Ectodermal cell (in vitro differentiated cells): ENCODE results near the gene CD58.

ENCODE experiments used
- H3K27ac ChIP-seq: 2 replicates; pipeline ENCODE4 v1.7.0; 2013; ENCODE audit warnings: mild to moderate bottlenecking, low read depth, low read length; ENCODE audit not compliant: insufficient read depth, poor library complexity, severe bottlenecking
- H3K27me3 ChIP-seq: 2 replicates; pipeline ENCODE4 v1.7.0; 2013; ENCODE audit warnings: mild to moderate bottlenecking, low read length; ENCODE audit not compliant: insufficient read depth, control insufficient read depth, poor library complexity, severe bottlenecking
- H3K36me3 ChIP-seq: one replicate; pipeline ENCODE4 v1.7.0; 2013; ENCODE audit warnings: low read length; ENCODE audit not compliant: control insufficient read depth, insufficient read depth
- H3K4me1 ChIP-seq: one replicate; pipeline ENCODE4 v1.7.0; 2013; ENCODE audit warnings: low read length; ENCODE audit not compliant: control insufficient read depth, insufficient read depth
- H3K4me3 ChIP-seq: 2 replicates; pipeline ENCODE4 v1.7.0; 2013; ENCODE audit warnings: low read depth, low read length, control low read depth; ENCODE audit not compliant: insufficient read depth
- H3K9me3 ChIP-seq: 2 replicates; pipeline ENCODE4 v1.7.0; 2013; ENCODE audit warnings: mild to moderate bottlenecking, low read length, moderate library complexity; ENCODE audit not compliant: control insufficient read depth
- WGBS, 2 experiments: methylation state at CpG; one replicate each; pipeline ENCODE4 v1.1.7; 2013; ENCODE audit warnings: missing lambda C conversion rate in 2 of 2; 5-methylcytosine and 5-hydroxymethylcytosine counted together

CD58 gene

DNA sequence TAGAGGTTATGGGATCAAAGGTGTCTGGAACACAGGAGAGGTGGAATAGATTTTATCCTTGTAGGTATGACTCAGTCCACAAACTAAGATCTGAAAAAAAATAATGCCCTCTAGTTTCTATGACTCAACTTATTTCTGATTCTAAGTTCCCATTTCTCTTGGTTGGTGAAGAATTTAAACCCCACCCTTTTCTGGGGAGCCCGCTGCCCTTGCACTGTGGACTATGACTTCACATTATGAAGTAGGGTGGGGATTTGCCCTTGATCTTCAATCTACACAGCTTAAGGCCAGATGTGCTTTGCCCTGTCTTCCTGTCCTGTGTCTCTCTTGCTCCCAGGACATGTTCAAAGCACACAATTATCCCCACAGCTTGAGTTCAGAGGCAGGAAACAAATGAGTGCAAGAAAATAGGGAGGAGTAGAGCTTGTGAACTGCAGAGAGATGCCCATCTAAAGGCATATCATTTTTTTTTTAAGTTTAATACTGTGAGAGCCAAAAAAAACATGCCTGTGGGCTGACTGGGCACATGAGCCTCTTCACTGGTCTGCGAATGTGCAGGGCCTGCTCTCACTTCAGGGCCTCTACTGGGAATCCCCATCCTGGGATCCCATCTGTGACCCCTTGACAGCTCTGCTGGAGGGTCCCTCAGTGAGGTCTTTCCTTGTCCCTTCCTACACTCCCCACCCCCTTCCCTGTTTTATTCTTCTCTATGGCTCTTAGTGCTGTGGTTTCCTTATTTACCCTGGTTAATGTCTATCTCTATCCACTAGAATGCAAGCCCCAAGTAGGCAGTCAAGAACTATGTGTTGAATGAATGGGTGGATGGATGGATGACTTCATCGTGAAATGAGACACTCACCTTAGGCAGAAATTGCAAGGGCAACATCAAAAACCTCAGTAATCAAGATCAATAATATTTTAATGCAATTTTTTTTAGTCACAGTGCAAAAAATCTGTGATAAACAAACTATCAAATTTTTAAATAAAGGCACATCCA, 61.5 kb downstream of the CD58 start:
- H3K4me1 ChIP-seq: no peaks in the 10 kb centered on the region
- H3K27ac ChIP-seq: no peak overlapping the region
- WGBS, 2 experiments: 97 to 98% methylated on average over 3 of the region's 3 CpGs
- no peaks in the 10 kb centered on the region for H3K36me3 ChIP-seq
- H3K27me3 ChIP-seq: no peaks in the 10 kb centered on the region
- H3K9me3 ChIP-seq: no peaks in the 10 kb centered on the region
- H3K4me3 ChIP-seq: no peak overlapping the region

GRCh38 chr1:116508085-116508983, 62.5 kb downstream of the CD58 start:
- H3K9me3 ChIP-seq: no peaks in the 10 kb centered on the region
- H3K27ac ChIP-seq: no peak overlapping the region
- H3K4me3 ChIP-seq: no peak overlapping the region
- H3K27me3 ChIP-seq: no peaks in the 10 kb centered on the region
- no peaks in the 10 kb centered on the region for H3K36me3 ChIP-seq
- WGBS, 2 experiments: 75 to 82% methylated on average over 4 of the region's 4 CpGs
- H3K4me1 ChIP-seq: no peaks in the 10 kb centered on the region

GRCh38 chr1:116507631-116508030, 63.2 kb downstream of the CD58 start:
- 98 to 100% methylated on average over 1 to 2 of the region's 2 CpGs for WGBS, 2 experiments
- Histone ChIP-seq H3K36me3 (no peaks in the 10 kb centered on the region), H3K9me3 (no peaks in the 10 kb centered on the region), H3K27me3 (no peaks in the 10 kb centered on the region), H3K4me3 (no peak overlapping the region), H3K27ac (no peak overlapping the region), H3K4me1 (no peaks in the 10 kb centered on the region)

GRCh38 chr1:116506132-116507004, 64.5 kb downstream of the CD58 start:
- 91 to 95% methylated on average over 7 of the region's 7 CpGs for WGBS, 2 experiments
- Histone ChIP-seq H3K27ac (no peak overlapping the region), H3K4me1 (no peaks in the 10 kb centered on the region), H3K27me3 (no peaks in the 10 kb centered on the region), H3K9me3 (no peaks in the 10 kb centered on the region), H3K4me3 (no peak overlapping the region), H3K36me3 (no peaks in the 10 kb centered on the region)

GRCh38 chr1:116504308-116505156, 66.3 kb downstream of the CD58 start:
- Histone ChIP-seq H3K36me3 (no peaks in the 10 kb centered on the region), H3K4me1 (no peaks in the 10 kb centered on the region), H3K27ac (no peak overlapping the region), H3K27me3 (no peaks in the 10 kb centered on the region), H3K4me3 (no peak overlapping the region), H3K9me3 (no peaks in the 10 kb centered on the region)
- 91 to 94% methylated on average over 8 of the region's 8 CpGs for WGBS, 2 experiments

DNA sequence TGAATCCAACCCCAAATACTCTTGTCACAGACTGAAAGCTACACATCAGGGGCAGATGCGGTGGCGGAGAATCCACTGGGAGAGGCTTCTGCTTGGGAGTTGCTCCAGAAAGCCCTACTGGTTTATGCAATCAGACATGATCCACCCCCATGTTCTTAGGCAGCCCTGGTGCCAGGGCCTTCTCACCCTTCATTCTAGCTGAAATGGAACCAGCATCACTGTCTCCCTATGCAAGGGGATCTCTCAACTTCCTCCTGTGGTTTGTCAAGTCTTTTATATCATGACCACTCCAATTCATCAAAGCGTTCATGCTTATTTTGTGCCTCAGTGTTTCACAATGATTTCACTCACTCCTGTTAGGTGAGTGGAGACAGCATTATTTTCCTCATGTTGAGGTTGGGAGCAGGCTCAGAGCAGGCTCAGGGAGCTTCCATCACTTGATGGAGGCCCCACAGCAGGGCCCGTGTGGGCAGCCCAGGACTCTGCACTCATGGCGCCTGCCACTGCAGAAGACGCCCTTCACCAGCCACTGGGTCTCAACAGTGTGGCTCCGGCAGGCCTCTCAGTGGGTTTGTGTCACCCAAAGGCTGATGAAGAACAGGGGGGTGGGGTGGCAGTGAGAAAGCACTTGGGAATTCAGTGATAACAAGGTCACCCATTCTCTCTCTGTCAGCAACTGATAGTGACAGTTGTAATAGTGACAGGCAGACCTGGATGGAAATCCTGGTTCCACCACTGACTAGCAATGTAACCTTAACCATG, 67.1 kb downstream of the CD58 start:
- H3K27ac ChIP-seq: no peak overlapping the region
- no peaks in the 10 kb centered on the region for H3K4me1 ChIP-seq
- H3K36me3 ChIP-seq: no peaks in the 10 kb centered on the region
- H3K27me3 ChIP-seq: no peaks in the 10 kb centered on the region
- H3K4me3 ChIP-seq: no peak overlapping the region
- no peaks in the 10 kb centered on the region for H3K9me3 ChIP-seq
- 95 to 96% methylated on average over 7 of the region's 7 CpGs for WGBS, 2 experiments

DNA sequence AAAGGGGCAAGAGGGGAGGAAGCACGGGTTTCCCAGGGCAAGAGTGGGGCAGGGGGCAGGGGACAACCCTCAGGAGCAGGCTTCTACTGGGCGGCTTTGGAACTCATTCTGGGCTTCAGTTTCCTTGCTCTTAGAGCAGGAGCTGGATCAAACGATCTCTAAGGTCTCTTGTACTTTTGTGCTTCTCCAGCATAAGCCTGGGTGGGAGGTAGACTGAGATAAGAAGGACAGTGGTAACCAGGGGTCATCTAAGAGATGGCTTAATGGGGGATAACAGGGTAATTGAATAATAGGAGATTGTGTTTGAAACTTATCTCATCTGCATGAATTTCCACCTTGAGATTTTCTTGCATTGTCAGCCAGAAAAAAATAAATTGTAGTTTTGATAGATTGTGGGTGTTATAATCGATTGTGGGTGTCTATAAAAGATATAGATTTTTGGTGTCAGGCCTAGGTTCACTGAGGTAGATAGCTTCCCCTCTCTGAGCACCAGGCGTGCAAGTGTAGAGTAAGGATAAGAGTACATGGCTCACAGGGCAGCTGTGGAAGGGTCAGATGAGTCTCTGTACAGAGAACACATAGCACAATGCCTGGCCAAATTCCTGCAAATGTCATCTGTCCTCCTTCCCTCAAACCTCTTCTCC, 68.0 kb downstream of the CD58 start:
- Histone ChIP-seq H3K27ac (no peak overlapping the region), H3K4me3 (no peak overlapping the region), H3K4me1 (peaks cover 2% of the 10 kb centered on the region), H3K27me3 (no peaks in the 10 kb centered on the region), H3K9me3 (no peaks in the 10 kb centered on the region), H3K36me3 (no peaks in the 10 kb centered on the region)
- WGBS, 2 experiments: 87 to 89% methylated on average over 5 of the region's 5 CpGs

DNA sequence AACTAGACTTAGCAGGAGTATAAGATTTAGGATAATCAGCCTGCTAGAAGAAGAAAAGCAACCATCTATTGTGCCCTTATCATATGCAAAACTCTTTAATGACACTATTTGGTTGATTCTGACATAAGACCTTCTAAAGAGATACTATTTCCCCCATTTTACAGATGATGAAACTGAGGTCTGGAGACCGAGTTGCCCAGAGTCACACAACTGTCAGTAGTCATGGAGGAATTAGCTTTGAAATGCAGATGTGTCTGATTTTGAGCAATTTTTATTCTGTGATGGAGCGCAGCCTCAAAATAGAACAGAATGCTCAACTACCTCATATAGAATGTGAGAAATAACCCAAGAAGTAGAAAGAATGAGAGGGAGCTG, 69.0 kb downstream of the CD58 start:
- no peaks in the 10 kb centered on the region for H3K27me3 ChIP-seq
- peaks cover 4% of the 10 kb centered on the region for H3K4me1 ChIP-seq
- no peaks in the 10 kb centered on the region for H3K36me3 ChIP-seq
- no peak overlapping the region for H3K27ac ChIP-seq
- H3K4me3 ChIP-seq: no peak overlapping the region
- no peaks in the 10 kb centered on the region for H3K9me3 ChIP-seq
- WGBS, 2 experiments: 90% methylated on average over 2 of the region's 2 CpGs; no CpG with 5 or more reads in 1 of the 2 experiments
